Dermis microvascular lymphatic vessel endothelial cell (primary cell): ENCODE data around the gene TGFBR2. TPM values are rescaled to one million over a fixed set of nuclear protein-coding genes. Genes with fewer than 3 reads are reported as not detected.
A peak's percentile ranks its signal among the peaks of the same experiment; 100 is the strongest.
"Not testable (repeated sequence)": the region's sequence is repeated elsewhere in the genome, so short reads cannot be mapped to it uniquely, and the experiment has no call there.

Experiments used
- DNase-seq, 2 donors: peaks; one replicate each; pipeline versions ENCODE4 v3.0.0 to v3.0.0-alpha.2; 2010; ENCODE audit warnings: low read depth in 2 of 2
- total RNA-seq: library from RNA; depleted of rRNA; stranded (reverse); fragments of >200 nt; gene quantifications from 2 replicates; pipeline ENCODE4 v1.2.1, GENCODE V29; 2014

TGFBR2 gene
- total RNA-seq, 1 donor from 2014 or later = 303 TPM

GRCh38 chr3:30655187-30655812 lies 48.9 kb downstream of the TGFBR2 start:
- DNase-seq = peak; percentile 69 to 70

GRCh38 chr3:30656624-30657141 lies 50.3 kb downstream of the TGFBR2 start:
- DNase-seq = no peak

- peak in 1 of 2 donors; percentile 41 for DNase-seq
Measured at GRCh38 chr3:30657914-30658313, 51.5 kb downstream of the TGFBR2 start.

- DNase-seq = peak in 1 of 2 donors; percentile 91
Measured at GRCh38 chr3:30658328-30659052, 52.1 kb downstream of the TGFBR2 start.

GRCh38 chr3:30659270-30660130 lies 53.1 kb downstream of the TGFBR2 start:
- DNase-seq = peak in 1 of 2 donors; percentile 86

GRCh38 chr3:30660136-30660535 lies 53.7 kb downstream of the TGFBR2 start:
- DNase-seq = no peak

- no peak for DNase-seq
Measured at GRCh38 chr3:30660656-30661055, 54.3 kb downstream of the TGFBR2 start.

GRCh38 chr3:30661098-30661873 lies 54.9 kb downstream of the TGFBR2 start:
- no peak for DNase-seq

GRCh38 chr3:30662836-30663235 lies 56.4 kb downstream of the TGFBR2 start:
- no peak for DNase-seq

GRCh38 chr3:30663533-30664241 lies 57.3 kb downstream of the TGFBR2 start:
- DNase-seq = no peak

- peak in 1 of 2 donors; percentile 74 for DNase-seq
Measured at GRCh38 chr3:30664459-30664858, 58.1 kb downstream of the TGFBR2 start.

- peak; percentile 52 to 81 for DNase-seq
Measured at GRCh38 chr3:30664884-30665283, 58.5 kb downstream of the TGFBR2 start.

GRCh38 chr3:30665539-30665938 lies 59.1 kb downstream of the TGFBR2 start:
- no peak for DNase-seq

- DNase-seq = peak in 1 of 2 donors; percentile 41
Measured at GRCh38 chr3:30666572-30667279, 60.3 kb downstream of the TGFBR2 start.

- DNase-seq = peak in 1 of 2 donors; percentile 76
Measured at GRCh38 chr3:30667280-30667651, 60.9 kb downstream of the TGFBR2 start.

- no peak for DNase-seq
Measured at GRCh38 chr3:30668051-30668609, 61.7 kb downstream of the TGFBR2 start.

- DNase-seq = not testable (repeated sequence)
Measured at GRCh38 chr3:30669360-30669934, 63.0 kb downstream of the TGFBR2 start.

- DNase-seq = no peak
Measured at GRCh38 chr3:30670292-30670691, 63.9 kb downstream of the TGFBR2 start.
